Osteoblast (primary cell): ENCODE results near the gene CKMT2. TPM values are rescaled to one million over a fixed set of nuclear protein-coding genes. Genes with fewer than 3 reads are reported as not detected.
A peak's percentile ranks its signal among the peaks of the same experiment; 100 is the strongest.
"Not testable (repeated sequence)": the region's sequence is repeated elsewhere in the genome, so short reads cannot be mapped to it uniquely, and the experiment has no call there.

Source experiments
- DNase-seq: peaks from one replicate; pipeline ENCODE4 v3.0.0; 2011; ENCODE audit warnings: low spot score, mixed read lengths; ENCODE audit not compliant: insufficient read length; ENCODE audit errors: missing footprints
- H2AFZ ChIP-seq: 2 replicates; pipeline ENCODE4 v1.6.0; 2011; ENCODE audit warnings: mild to moderate bottlenecking, low read length
- H3K27ac ChIP-seq: 2 replicates; pipeline ENCODE4 v1.5.1; 2011; ENCODE audit warnings: mild to moderate bottlenecking, low read depth, low read length, moderate library complexity
- H3K27me3 ChIP-seq: 2 replicates; pipeline ENCODE4 v1.6.0; 2012; ENCODE audit warnings: mild to moderate bottlenecking, control low read depth, inconsistent platforms, low read length, moderate library complexity; ENCODE audit not compliant: insufficient read depth
- H3K36me3 ChIP-seq: 2 replicates; pipeline ENCODE4 v1.5.1; 2011; ENCODE audit warnings: mild to moderate bottlenecking, low read length, control low read depth, moderate library complexity; ENCODE audit not compliant: insufficient read depth
- H3K4me1 ChIP-seq: 2 replicates; pipeline ENCODE4 v1.5.1; 2011; ENCODE audit warnings: mild to moderate bottlenecking, low read length, control low read depth, moderate library complexity; ENCODE audit not compliant: insufficient read depth
- H3K4me2 ChIP-seq: 2 replicates; pipeline ENCODE4 v1.6.0; 2011; ENCODE audit warnings: mild to moderate bottlenecking, low read length; ENCODE audit not compliant: insufficient read depth
- H3K4me3 ChIP-seq: fragments of 200-600 bp; sonication (generic); 3 replicates; pipeline ENCODE4 v1.5.1; 2012; ENCODE audit warnings: mild to moderate bottlenecking, low read length, inconsistent platforms; ENCODE audit not compliant: insufficient read depth
- H3K79me2 ChIP-seq: 2 replicates; pipeline ENCODE4 v1.6.0; 2012; ENCODE audit warnings: mild to moderate bottlenecking, low read length, control low read depth, inconsistent platforms; ENCODE audit not compliant: insufficient read depth
- H3K9me3 ChIP-seq: 2 replicates; pipeline ENCODE4 v1.5.1; 2011; ENCODE audit warnings: low read depth, low read length, control low read depth
- H4K20me1 ChIP-seq: 2 replicates; pipeline ENCODE4 v1.6.0; 2012; ENCODE audit warnings: mild to moderate bottlenecking, low read length, control low read depth; ENCODE audit not compliant: insufficient read depth
- total RNA-seq: library from RNA; depleted of rRNA; stranded (reverse); fragments of >200 nt; gene quantifications from 2 replicates; pipeline ENCODE4 v1.2.3, GENCODE V29; 2012
- TF ChIP-seq, protein P1 (sequence below): IDR thresholded peaks from 2 replicates; pipeline ENCODE4 v1.5.1; 2011; ENCODE audit warnings: mild to moderate bottlenecking, low read depth, low read length, moderate library complexity; ENCODE audit errors: extremely low read depth

CKMT2 gene
- total RNA-seq, 1 donor: 1.4 TPM

DNA sequence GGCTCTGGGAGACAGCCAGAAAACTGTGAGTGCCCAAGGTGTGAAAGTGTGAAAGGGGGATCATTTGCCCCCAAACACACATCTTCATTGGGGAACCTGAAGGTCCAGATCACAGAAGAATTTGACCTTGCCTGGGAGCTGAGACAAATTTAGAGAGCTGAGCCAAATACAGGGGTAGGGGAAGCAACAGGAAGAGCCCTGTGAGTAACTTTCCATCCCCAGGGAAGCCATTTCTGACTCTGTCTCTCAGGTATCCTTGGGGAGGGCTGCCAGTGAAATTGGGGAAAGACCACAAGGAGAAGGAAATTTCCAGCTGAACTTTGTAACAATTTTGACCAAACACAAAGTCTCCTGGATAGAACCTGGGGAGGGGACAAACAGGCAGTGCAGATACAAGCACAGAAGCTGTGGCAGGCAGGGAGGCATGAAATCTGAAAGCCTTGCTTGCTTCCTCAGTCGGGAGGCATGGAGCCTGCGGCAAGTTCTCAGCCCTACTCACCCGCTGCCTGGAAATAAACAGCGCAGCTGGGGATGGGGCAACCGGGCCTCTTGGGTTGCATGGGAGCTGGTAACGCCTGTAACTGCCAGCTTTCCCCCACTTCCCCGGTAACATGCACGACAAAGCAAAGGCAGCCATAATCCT is 36.8 kb downstream of the CKMT2 start:
- TF ChIP-seq, protein P1, sequence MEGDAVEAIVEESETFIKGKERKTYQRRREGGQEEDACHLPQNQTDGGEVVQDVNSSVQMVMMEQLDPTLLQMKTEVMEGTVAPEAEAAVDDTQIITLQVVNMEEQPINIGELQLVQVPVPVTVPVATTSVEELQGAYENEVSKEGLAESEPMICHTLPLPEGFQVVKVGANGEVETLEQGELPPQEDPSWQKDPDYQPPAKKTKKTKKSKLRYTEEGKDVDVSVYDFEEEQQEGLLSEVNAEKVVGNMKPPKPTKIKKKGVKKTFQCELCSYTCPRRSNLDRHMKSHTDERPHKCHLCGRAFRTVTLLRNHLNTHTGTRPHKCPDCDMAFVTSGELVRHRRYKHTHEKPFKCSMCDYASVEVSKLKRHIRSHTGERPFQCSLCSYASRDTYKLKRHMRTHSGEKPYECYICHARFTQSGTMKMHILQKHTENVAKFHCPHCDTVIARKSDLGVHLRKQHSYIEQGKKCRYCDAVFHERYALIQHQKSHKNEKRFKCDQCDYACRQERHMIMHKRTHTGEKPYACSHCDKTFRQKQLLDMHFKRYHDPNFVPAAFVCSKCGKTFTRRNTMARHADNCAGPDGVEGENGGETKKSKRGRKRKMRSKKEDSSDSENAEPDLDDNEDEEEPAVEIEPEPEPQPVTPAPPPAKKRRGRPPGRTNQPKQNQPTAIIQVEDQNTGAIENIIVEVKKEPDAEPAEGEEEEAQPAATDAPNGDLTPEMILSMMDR: no peak
- peaks cover 35% of the 10 kb centered on the region for H3K79me2 ChIP-seq

DNA sequence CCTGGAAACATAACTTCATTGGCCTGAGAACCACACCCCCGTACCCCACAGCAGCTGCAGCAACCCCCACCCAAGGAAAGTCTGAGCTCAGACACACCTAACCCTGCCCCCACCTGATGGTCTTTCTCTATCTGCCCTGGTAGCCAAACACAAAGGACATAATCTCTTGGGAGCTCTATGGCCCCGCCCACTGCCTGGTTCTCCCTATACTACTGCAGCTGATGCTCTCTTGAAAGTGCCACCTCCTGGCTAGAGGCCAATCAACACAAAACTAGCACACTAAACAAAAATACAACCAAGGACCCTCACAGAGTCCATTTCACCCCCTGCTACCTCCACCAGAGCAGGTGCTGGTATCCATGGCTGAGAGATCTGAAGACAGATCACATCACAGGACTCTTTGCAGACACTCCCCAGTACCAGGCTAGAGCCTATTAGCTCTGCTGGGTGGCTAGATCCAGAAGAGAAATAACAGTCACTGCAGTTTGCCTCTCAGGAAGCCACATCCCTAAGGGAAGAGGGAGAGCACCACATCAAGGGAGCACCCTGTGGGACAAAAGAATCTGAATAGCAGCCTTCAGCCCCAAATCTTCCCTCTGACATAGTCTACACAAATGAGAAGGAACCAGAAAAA is 37.4 kb downstream of the CKMT2 start:
- H2AFZ ChIP-seq, H3K4me2 ChIP-seq, DNase-seq, H3K4me3 ChIP-seq, H3K9me3 ChIP-seq, H4K20me1 ChIP-seq, H3K27ac ChIP-seq, H3K36me3 ChIP-seq, H3K27me3 ChIP-seq: not testable (repeated sequence)
- Histone ChIP-seq H3K79me2 (peaks cover 38% of the 10 kb centered on the region), H3K4me1 (peaks cover 19% of the 10 kb centered on the region)

More for the DNA sequence above, 36.8 kb downstream of the CKMT2 start:
- H3K27me3 ChIP-seq: no peaks in the 10 kb centered on the region
- peaks cover 2% of the 10 kb centered on the region for H4K20me1 ChIP-seq
- no peaks in the 10 kb centered on the region for H3K9me3 ChIP-seq
- H3K4me2 ChIP-seq: no peak overlapping the region
- no peak for DNase-seq
- no peaks in the 10 kb centered on the region for H3K36me3 ChIP-seq
- H3K4me3 ChIP-seq: no peak overlapping the region
- H3K4me1 ChIP-seq: peaks cover 22% of the 10 kb centered on the region
- H3K27ac ChIP-seq: peak overlapping the region; percentile 67
- H2AFZ ChIP-seq: no peak overlapping the region

DNA sequence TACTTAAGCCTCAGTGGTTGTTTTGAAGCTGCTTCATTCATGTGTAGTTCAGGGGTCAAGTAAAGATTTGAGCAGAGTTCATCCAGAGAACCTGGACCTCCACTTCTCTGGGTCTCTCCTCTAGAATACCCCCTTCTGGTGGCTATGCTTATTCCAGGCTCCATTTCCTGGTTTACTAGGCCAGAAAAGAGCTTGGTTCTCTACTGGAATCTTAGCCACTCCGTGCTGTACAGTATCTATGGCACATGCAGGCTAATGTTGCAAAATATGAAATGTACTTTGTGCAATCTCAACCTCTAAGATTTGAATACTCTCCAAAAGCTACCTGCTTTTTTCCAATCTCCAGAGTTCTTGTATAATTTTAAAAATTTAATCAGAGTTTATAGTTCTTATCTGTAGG is 50.9 kb downstream of the CKMT2 start:
- TF ChIP-seq, protein P1: no peak
- Histone ChIP-seq H2AFZ (no peak overlapping the region), H3K4me2 (no peak overlapping the region), H4K20me1 (no peaks in the 10 kb centered on the region), H3K4me3 (no peak overlapping the region), H3K79me2 (peaks cover 3% of the 10 kb centered on the region), H3K9me3 (no peaks in the 10 kb centered on the region), H3K36me3 (no peaks in the 10 kb centered on the region), H3K4me1 (no peaks in the 10 kb centered on the region), H3K27me3 (no peaks in the 10 kb centered on the region), H3K27ac (no peak overlapping the region)
- DNase-seq: peak; percentile 8

DNA sequence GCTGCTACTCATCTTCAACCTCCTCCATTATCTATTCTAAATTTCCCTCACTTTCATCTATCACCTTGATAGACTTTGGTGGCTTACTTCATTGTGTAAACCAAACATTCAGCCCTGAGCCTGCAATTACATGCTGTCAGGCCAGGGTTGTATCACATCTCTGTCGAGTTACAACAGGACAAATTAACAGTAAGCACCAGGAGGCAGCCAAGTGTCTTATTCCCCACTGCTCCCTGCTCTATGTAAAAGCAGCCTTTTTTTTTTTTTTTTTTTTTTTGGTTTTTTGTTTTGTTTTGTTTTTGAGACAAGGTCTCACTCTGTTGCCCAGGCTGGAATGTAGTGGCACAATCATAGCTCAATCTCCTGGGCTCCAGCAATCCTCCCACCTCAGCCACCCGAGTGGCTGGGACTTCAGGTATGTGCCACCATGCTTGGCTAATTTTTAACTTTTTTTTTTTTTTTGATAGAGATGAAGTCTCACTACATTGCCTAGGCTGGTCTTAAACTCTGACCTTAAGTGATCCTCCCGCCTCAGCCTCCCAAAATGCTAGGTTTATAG is 53.0 kb downstream of the CKMT2 start:
- TF ChIP-seq, protein P1: no peak
- no peak overlapping the region for H3K27ac ChIP-seq
- H3K9me3 ChIP-seq: no peaks in the 10 kb centered on the region
- no peak overlapping the region for H3K4me2 ChIP-seq
- H3K4me1 ChIP-seq: no peaks in the 10 kb centered on the region
- H3K79me2 ChIP-seq: peaks cover 19% of the 10 kb centered on the region
- no peaks in the 10 kb centered on the region for H3K36me3 ChIP-seq
- no peaks in the 10 kb centered on the region for H3K27me3 ChIP-seq
- no peak overlapping the region for H3K4me3 ChIP-seq
- H4K20me1 ChIP-seq: no peaks in the 10 kb centered on the region
- no peak for DNase-seq
- H2AFZ ChIP-seq: no peak overlapping the region
